IMR-90 (cell line): Measurements from ENCODE around the gene ASPRV1.

ENCODE experiments used
- CHD1 ChIP-seq: IDR thresholded peaks from 2 replicates; pipeline ENCODE4 v1.6.1; 2012; ENCODE audit warnings: low read depth, low read length, improper control_type of control experiment
- POLR2A ChIP-seq: IDR thresholded peaks from 2 replicates; pipeline ENCODE4 v1.6.1; 2012; ENCODE audit warnings: mild to moderate bottlenecking, low read depth, low read length
- RFX5 ChIP-seq: IDR thresholded peaks from 2 replicates; pipeline ENCODE4 v1.8.0; 2012; ENCODE audit warnings: low read depth, mild to moderate bottlenecking, low read length, moderate library complexity
- TF ChIP-seq, protein P1 (sequence below): conservative IDR thresholded peaks from 2 replicates; pipeline ENCODE4 v1.5.1; 2012; ENCODE audit warnings: mild to moderate bottlenecking, low read depth, low read length, improper control_type of control experiment
- TF ChIP-seq, protein P2 (sequence below): fragments of 150-350 bp; IDR thresholded peaks from 2 replicates; pipeline ENCODE4 v1.6.1; 2017; ENCODE audit warnings: mild to moderate bottlenecking, antibody characterized with exemption, low read length, low read depth

DNA sequence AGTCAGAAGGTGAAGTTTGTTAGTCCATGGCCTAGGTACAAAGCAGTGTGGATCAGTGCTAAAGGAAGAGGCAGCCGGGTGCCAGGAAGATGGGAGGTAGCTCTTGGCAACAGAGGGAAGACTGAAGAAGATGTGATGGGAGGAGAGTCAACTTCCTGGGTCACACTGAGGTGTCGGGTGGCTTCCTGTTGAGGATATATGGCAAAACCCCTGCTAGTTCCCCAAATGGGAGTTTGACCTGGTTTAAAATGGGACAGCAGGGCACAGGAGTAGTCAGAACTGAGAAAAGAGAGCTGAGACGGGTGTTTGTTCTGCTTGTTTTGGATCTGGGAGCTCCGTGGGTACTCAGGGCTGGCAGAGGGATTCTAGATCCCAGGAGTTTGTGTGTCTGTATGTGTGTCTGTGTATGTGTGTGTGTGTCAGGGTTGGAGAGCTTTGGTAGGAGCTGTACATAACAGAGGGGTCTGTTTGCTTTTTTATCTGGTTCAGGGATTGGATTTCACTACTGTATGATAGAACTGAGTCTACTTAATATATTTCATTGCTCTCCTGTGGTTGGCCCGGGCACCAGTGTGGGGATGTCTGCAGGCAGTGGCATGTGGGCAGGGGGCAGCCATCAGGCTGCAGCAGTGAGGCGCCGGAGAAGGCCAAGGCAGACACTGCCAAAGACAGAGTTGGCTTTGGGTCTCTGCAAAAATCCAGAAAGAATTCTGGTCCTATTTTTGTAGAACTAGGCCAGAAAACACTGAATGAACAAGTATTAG, 29.4 kb downstream of the ASPRV1 start:
- TF ChIP-seq, protein P1, sequence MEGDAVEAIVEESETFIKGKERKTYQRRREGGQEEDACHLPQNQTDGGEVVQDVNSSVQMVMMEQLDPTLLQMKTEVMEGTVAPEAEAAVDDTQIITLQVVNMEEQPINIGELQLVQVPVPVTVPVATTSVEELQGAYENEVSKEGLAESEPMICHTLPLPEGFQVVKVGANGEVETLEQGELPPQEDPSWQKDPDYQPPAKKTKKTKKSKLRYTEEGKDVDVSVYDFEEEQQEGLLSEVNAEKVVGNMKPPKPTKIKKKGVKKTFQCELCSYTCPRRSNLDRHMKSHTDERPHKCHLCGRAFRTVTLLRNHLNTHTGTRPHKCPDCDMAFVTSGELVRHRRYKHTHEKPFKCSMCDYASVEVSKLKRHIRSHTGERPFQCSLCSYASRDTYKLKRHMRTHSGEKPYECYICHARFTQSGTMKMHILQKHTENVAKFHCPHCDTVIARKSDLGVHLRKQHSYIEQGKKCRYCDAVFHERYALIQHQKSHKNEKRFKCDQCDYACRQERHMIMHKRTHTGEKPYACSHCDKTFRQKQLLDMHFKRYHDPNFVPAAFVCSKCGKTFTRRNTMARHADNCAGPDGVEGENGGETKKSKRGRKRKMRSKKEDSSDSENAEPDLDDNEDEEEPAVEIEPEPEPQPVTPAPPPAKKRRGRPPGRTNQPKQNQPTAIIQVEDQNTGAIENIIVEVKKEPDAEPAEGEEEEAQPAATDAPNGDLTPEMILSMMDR: no peak
- TF ChIP-seq CHD1 (no peak), POLR2A (no peak), RFX5 (no peak)
- TF ChIP-seq, protein P2, sequence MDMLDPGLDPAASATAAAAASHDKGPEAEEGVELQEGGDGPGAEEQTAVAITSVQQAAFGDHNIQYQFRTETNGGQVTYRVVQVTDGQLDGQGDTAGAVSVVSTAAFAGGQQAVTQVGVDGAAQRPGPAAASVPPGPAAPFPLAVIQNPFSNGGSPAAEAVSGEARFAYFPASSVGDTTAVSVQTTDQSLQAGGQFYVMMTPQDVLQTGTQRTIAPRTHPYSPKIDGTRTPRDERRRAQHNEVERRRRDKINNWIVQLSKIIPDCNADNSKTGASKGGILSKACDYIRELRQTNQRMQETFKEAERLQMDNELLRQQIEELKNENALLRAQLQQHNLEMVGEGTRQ: no peak
